ENCODE data around the gene CYS1.

The CYS1 gene

GRCh38 chr2:10075571-10076209, 4.5 kb downstream of the CYS1 start:
- no peak overlapping the region for H3K27ac ChIP-seq
- no peak for TF ChIP-seq CTCF (conservative IDR thresholded peaks at IDR 0.05)

- H3K27ac ChIP-seq = no peak overlapping the region
- TF ChIP-seq CTCF (conservative IDR thresholded peaks at IDR 0.05) = no peak
These were observed 5.1 kb downstream of the CYS1 start for GRCh38 chr2:10075101-10075500.

DNA sequence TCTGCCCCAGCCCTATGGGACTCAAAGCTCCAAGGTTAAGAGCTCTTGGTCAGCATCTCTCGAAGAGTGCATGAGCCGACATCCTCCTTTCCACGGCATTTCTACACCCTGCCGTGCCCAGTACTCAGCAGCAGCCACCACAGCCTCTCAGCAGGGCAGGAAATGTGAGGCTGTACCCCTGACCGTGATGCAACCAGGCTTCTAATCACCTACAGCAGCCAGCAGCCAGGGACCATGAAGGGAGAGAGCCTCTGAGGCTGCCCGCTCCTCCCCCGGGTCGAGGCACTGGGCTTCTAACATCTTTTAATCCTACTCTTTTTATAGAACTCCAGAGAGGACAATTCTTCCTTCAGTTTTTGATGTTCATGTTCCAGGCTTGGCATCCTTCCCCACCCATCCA, 6.5 kb downstream of the CYS1 start:
- no peak for TF ChIP-seq CTCF (conservative IDR thresholded peaks at IDR 0.05)
- H3K27ac ChIP-seq = no peak overlapping the region

DNA sequence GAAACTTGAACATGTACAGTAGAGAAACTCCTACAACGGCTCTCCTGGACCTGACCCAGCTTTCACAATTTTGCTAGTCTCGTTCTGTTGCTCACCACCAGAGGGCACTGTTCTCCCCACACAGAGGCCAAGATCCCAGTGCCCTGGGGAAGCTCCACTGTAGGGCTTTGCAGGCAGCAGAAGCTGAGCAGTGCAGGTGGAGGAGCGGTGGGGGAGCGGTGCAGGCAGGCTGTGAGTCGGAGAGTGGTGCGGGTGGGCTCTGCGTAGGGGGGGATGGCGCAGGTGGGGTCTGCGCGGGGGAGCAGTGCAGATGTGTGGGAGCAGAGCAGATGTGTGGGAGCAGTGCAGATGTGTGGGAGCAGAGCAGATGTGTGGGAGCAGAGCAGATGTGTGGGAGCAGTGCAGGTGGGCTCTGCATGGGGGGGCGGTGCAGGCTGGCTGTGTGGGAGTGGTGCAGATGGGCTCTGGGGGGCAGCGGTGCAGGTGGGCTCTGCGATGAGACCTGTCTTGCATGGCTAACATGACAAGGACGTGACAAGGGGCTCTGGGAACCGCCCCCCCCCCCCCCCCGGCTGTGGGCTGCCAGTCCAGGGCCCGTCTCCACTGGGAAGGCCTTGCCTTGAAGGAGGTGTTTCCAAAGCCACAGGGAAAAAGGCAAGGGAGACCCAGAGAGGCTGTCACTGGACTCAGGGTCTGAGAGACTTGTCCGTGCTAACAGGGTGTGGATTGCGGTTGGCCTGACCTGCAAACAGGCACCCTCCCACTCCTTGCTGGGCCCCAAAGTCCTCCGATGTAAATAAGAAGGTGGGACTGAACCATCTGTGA, 7.3 kb downstream of the CYS1 start:
- TF ChIP-seq CTCF (conservative IDR thresholded peaks at IDR 0.05) = peak; percentile 85
- H3K27ac ChIP-seq = no peak overlapping the region

DNA sequence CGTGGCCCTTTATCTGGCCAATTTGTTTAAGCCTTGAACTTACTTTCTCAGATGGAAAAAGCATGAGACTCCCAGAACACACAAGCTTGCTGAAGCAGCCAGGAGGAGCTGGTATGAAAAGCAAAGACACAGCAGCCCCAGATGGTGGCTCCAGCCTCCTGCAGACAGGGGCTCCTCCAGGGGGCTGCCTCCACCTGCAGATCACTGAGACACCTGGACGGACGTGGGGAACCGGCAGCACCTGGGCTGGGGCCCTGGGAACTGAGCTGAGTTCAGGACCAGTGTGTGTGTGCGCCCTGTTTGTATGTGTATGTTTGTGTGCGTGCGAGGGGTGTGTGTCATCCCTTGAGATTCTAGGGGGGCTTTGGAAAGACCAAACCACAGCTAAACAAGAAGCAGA, 8.6 kb downstream of the CYS1 start:
- H3K27ac ChIP-seq = no peak overlapping the region
- TF ChIP-seq CTCF (conservative IDR thresholded peaks at IDR 0.05) = no peak

DNA sequence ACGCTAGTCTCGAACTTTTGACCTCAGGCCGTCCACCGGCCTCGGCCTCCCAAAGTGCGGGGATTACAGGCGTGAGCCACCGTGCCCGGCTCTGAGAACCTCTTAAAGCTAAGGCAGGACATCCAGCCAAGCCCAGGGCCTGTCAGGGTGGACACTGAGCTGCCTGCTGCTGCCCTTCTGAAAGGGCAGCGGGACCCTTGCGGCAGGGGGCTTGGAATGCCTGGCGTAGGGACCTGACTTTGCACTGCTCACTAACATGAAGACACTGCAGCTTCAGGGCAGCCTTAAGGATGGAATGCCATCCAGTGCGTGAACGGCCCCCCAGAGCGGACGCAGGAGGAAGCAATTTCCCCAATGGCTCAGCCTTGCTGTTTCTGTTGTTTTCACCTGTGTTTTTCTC, 9.0 kb downstream of the CYS1 start:
- no peak for TF ChIP-seq CTCF (conservative IDR thresholded peaks at IDR 0.05)
- H3K27ac ChIP-seq = no peak overlapping the region

DNA sequence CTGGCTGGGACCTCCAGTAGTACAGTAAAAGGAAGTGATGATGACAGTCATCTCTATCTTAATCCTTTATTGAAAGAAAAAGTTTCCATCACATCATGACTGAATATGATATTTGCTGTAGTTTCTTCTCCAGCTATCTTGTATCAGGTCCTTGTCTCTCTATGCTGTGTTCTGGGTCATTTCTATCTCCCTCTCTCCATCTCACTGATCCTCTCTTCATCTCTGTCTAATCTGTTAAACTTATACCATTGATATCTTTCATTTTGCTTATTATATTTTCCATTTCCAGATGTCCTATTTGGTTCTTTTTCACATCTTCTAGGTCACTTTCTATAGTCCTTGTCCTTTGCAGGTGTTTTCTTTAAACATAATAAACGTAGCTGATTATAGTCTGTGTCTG, 12.3 kb downstream of the CYS1 start:
- TF ChIP-seq CTCF (conservative IDR thresholded peaks at IDR 0.05) = no peak
- no peak overlapping the region for H3K27ac ChIP-seq
